ENCODE measurements around the gene TPD52L1. TPM values are rescaled to one million over a fixed set of nuclear protein-coding genes. Genes with fewer than 3 reads are reported as not detected.

The TPD52L1 gene
- total and polyA plus RNA-seq, 2 of the 13 experiments (the other 11 are each of a cell fraction or from before 2014, with no cell fraction given) = 0.49 to 0.53 TPM

DNA sequence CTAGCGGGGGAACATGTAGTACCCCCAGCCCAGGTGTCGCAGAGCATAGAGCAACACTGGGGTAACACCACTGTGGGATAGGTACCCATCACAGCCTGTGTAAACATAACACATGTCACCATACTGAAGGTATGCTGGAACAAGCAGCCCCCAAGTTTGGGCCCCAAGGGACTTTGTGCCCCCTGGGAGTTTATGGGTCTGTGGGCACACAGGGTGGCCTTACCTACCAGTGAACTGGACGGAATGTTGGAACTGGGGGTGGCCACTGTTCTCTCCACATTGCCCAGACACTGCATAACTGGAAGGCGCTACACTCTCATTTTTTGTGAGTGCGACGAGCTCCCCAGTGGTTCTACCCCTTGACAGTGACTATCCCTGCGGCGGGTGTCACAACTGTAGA, 119.7 kb downstream of the TPD52L1 start:
- H3K27me3 ChIP-seq (ENCODE audit: control insufficient read depth in 1 of 2, insufficient read depth in 2 of 2, low read length in 2 of 2) = no peaks in the 10 kb centered on the region
- H4K20me1 ChIP-seq (ENCODE audit: insufficient read depth, low read length) = no peaks in the 10 kb centered on the region
- in situ Hi-C loops (cut with HindIII; ENCODE audit: extremely low pct_ligation_motif_present, low pct_unique_long_range_greater_than_20kb) (no loop called here), intact Hi-C loops (cut with micrococcal nuclease; ENCODE audit: unreplicated experiment) (no loop called here)
- no peaks in the 10 kb centered on the region for H3K4me1 ChIP-seq (ENCODE audit: insufficient read depth, low read length)
- H3K9ac ChIP-seq (ENCODE audit: insufficient read depth, low read depth, low read length) = no peak overlapping the region
- H3K36me3 ChIP-seq (replicated peaks in 1 of 2; ENCODE audit: control insufficient read depth in 1 of 2, insufficient read depth in 2 of 2, low read length in 2 of 2) = peaks cover 5 to 35% of the 10 kb centered on the region in 2 experiments
- no peak overlapping the region for H2AFZ ChIP-seq (ENCODE audit: low read length)
- no TSS peak for BruUV-seq (replicated peaks)
- H3K4me3 ChIP-seq (replicated peaks in 1 of 3; ENCODE audit: insufficient read depth in 1 of 3, low read depth in 2 of 3, low read length in 3 of 3) = no peak overlapping the region
- WGBS (ENCODE audit: low lambda C conversion rate) = 96% methylated on average over 8 of the region's 8 CpGs
- POLR2A ChIA-PET = no interaction called here
- CTCF ChIA-PET (ENCODE audit: low intra/inter-chr PET ratio, low total read pairs) = no interaction called here
- no peak for DNase-seq (ENCODE audit: low spot score)
- ATAC-seq = no peak
- no peak overlapping the region for H3K27ac ChIP-seq (ENCODE audit: extremely low read length, insufficient read depth, low read length)
- no peaks in the 10 kb centered on the region for H3K9me3 ChIP-seq (ENCODE audit: low read length)
- TF ChIP-seq KDM2A (CRISPR knock-in tag; IDR thresholded peaks at IDR 0.05; ENCODE audit: borderline replicate concordance, low read depth) = 0 out of 2 replicates have a peak, but pooled peaks have one; percentile 8
- TF ChIP-seq CCAR2 (optimal IDR thresholded peaks at IDR 0.05; ENCODE audit: low read depth, low read length) = no peak
- H3K4me2 ChIP-seq (ENCODE audit: low read depth, low read length) = no peak overlapping the region
- no peak for FAIRE-seq
- no peaks in the 10 kb centered on the region for H3K79me2 ChIP-seq (ENCODE audit: insufficient read depth, low read length)

- Histone ChIP-seq H3K9me3 (ENCODE audit: low read length) (no peaks in the 10 kb centered on the region), H3K4me3 (replicated peaks in 1 of 3; ENCODE audit: insufficient read depth in 1 of 3, low read depth in 2 of 3, low read length in 3 of 3) (no peak overlapping the region), H3K4me1 (ENCODE audit: insufficient read depth, low read length) (no peaks in the 10 kb centered on the region), H3K36me3 (replicated peaks in 1 of 2; ENCODE audit: control insufficient read depth in 1 of 2, insufficient read depth in 2 of 2, low read length in 2 of 2) (peaks cover 5 to 38% of the 10 kb centered on the region in 2 experiments), H3K27ac (ENCODE audit: extremely low read length, insufficient read depth, low read length) (no peak overlapping the region), H3K9ac (ENCODE audit: insufficient read depth, low read depth, low read length) (no peak overlapping the region), H2AFZ (ENCODE audit: low read length) (no peak overlapping the region), H3K4me2 (ENCODE audit: low read depth, low read length) (no peak overlapping the region), H3K79me2 (ENCODE audit: insufficient read depth, low read length) (no peaks in the 10 kb centered on the region), H4K20me1 (ENCODE audit: insufficient read depth, low read length) (no peaks in the 10 kb centered on the region), H3K27me3 (ENCODE audit: control insufficient read depth in 1 of 2, insufficient read depth in 2 of 2, low read length in 2 of 2) (no peaks in the 10 kb centered on the region)
- CTCF ChIA-PET (ENCODE audit: low intra/inter-chr PET ratio, low total read pairs) = no interaction called here
- DNase-seq (ENCODE audit: low spot score) = no peak
- POLR2A ChIA-PET = no interaction called here
- ATAC-seq = no peak
- WGBS (ENCODE audit: low lambda C conversion rate) = 91% methylated on average over 7 of the region's 7 CpGs
- in situ Hi-C loops (cut with HindIII; ENCODE audit: extremely low pct_ligation_motif_present, low pct_unique_long_range_greater_than_20kb) (no loop called here), intact Hi-C loops (cut with micrococcal nuclease; ENCODE audit: unreplicated experiment) (no loop called here)
- BruUV-seq (replicated peaks) = TSS peak; percentile 36
- FAIRE-seq = no peak
- TF ChIP-seq XRCC5 (optimal IDR thresholded peaks at IDR 0.05; ENCODE audit: low read length) (no peak), ZBTB7A (CRISPR knock-in tag; IDR thresholded peaks at IDR 0.05) (0 out of 2 replicates have a peak, but pooled peaks have one; percentile 24)
Observed at GRCh38 chr6:125273965-125274364, 120.4 kb downstream of the TPD52L1 start.
